Nucleus accumbens (tissue), 56 donors: ENCODE results near the gene RASGRF1.

Source experiments
- DNase-seq, 56 donors: peaks; one replicate each; lab custom pipeline; 2025; lab: John Stamatoyannopoulos, UW

RASGRF1 gene

GRCh38 chr15:79067969-79068368, 22.6 kb downstream of the RASGRF1 start:
- no peak for DNase-seq

- DNase-seq, result no peak
These were observed 23.3 kb downstream of the RASGRF1 start for GRCh38 chr15:79067072-79067833.

DNA sequence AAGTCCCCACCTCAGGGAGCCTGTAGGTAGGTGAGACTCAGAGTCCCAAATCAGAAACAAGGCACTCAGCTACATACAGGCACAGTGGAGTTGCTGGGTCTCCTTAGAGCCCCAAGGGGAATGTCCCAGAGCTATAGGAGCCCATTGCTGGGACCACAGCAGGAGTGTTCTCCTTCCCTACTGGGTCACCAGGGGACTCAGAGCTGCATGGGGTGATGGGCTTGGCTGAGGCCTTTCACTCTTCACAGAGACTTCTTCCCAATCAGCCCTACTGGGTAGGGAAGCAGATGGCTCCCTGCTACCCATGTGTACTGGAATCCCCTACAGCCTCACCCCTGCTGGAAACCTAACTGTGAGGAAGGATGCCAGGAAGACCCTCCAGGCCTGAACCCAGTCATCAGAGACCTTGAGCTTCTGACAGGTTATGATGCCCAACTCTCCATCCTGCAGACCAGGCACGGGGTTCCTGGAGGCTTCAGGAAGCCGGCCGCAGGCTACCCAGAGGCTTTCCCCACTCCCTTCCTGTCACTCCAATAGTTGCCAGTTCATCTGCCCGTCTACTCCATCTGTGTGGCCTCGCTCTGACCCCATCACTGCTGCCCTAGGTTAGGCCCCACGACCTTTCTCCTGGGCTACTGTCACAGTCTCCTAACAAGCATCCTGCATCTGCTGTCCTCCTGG, 24.0 kb downstream of the RASGRF1 start:
- no peak for DNase-seq

GRCh38 chr15:79065706-79066376, 24.7 kb downstream of the RASGRF1 start:
- DNase-seq, result peak in 17 of 56 donors; percentile 7 to 50 (median 25)

GRCh38 chr15:79065361-79065705, 25.2 kb downstream of the RASGRF1 start:
- no peak for DNase-seq

GRCh38 chr15:79064496-79064895, 26.1 kb downstream of the RASGRF1 start:
- peak in 4 of 56 donors; percentile 3 to 24 (median 18) for DNase-seq

- no peak for DNase-seq
These were observed 30.4 kb downstream of the RASGRF1 start for GRCh38 chr15:79060175-79060574.

DNA sequence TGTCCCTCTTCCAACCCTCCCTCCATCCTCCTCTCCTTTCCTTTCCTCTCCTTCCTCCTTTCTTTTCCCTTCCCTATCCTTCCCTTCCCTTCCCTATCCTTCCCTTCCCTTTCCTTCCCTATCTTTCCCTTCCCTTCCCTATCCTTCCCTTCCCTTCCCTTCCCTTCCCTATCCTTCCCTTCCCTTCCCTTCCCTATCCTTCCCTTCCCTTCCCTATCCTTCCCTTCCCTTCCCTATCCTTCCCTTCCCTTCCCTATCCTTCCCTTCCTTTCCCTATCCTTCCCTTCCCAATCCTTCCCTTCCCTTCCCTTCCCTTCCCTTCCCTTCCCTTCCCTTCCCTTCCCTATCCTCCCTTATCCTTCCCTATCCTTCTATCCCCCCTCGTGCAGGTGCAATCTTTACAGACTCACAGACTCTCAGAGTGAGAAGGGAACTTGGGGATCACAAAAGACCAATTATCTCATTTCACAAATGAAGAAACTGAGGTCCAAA, 31.5 kb downstream of the RASGRF1 start:
- no peak for DNase-seq

DNA sequence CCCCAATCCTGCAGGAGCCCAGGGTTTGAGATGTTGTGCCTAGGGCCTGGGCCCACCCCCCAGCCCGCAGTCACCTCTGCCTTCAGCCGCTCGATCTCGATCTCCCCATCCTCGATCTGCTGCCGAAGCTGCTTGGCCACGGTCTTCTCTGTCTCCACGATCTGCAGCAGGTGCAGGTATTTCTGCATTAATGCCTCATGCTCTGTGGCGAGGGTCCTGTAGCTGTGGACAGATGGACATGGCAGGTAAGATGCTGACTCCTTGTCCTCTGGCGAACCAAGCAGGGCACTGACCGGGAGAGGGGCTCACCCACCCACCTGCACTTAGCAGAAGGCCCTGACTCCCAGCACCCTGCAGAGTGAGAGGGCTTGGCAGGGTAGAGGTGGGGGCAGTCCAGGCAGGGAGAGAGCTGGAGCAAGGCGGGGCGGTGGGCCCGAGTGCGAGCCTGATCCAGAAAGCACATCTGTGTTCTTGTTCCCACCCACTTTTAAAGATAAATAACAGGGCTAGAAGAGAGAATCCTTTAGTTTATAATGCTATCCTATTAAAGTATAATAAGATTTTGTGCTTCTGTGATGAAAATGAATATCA, 32.2 kb downstream of the RASGRF1 start:
- no peak for DNase-seq

GRCh38 chr15:79057050-79057449, 33.5 kb downstream of the RASGRF1 start:
- no peak for DNase-seq

DNA sequence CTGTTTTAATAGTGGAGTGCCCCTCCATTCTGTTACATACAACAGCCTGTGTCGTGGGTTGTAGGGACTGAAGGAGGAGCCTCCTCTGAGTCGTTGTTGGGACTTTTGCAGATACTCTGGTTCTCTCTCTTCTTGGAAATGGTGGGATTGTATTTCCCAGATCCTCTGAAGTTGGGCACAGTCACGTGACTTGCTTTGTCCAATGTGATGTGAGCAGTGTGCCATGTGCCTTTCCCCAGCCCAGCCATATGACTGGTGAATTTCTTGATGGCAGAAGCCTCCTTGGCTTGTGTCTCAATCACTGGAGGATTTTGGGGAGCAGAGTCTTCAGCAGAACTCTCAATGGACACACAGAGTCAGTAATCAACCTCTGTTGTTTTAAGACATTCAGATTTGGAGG, 36.2 kb downstream of the RASGRF1 start:
- DNase-seq, result no peak

- no peak for DNase-seq
These were observed 36.7 kb downstream of the RASGRF1 start for GRCh38 chr15:79053894-79054293.

DNA sequence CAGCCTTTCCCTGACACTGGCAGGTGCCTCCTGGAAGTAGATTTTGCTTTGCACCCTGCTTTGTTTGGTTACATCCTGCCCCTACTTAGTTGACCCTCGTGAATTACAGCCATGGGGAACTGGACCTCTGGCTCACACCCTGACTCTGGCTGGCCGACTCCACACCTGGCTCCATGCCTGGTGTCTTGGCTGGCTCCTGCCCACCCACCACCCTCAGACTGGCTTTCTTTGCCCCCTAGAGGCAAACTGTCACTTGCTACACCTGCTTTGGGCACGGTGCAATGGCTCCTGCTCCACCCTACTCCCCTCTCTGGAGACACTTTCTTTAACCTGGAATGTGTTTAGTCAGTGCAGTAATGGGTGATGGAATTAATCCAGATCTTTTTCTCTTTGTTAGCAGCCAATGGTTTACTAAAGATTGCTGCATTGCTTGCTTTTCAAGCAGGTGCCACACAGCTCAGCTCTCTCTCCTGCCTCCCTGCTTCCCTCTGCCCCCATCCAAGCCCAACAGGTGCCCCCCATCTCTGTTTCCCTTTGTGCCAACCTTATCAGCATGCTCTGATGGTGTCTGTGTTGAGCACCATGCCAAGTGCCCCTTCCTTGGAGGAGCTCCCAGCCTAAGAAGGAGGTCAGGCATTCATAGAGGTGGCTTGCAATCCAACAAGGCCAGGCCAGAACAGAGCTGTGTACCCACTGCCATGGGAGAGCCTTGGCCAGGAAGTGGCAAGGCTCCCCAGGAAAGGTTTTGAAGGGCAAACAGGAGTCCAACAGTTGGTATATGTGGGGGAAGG, 38.4 kb downstream of the RASGRF1 start:
- DNase-seq, result peak in 17 of 56 donors; percentile 2 to 67 (median 36)

GRCh38 chr15:79051029-79051428, 39.6 kb downstream of the RASGRF1 start:
- peak in 5 of 56 donors; percentile 1 to 29 (median 23) for DNase-seq

DNA sequence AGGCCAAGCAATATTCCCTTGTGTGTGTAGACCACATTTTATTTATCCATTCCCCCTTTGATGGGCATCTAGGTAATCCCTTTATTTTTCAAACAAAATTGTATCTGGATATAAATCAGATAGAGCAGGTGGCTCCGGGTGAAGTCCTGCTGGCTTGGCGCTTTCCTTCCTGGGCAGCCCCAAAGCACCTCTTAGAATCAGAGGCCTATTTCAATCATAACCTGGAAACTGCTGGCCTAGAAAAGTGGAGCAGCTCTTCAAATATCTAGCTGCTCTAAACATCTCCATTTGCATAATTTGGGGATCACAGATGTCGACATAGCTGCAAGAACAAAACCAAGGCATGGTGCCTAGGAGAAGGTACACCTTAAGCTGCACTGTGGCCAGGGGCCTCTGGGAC, 40.2 kb downstream of the RASGRF1 start:
- no peak for DNase-seq

- DNase-seq, result no peak
These were observed 41.2 kb downstream of the RASGRF1 start for GRCh38 chr15:79049416-79049815.

DNA sequence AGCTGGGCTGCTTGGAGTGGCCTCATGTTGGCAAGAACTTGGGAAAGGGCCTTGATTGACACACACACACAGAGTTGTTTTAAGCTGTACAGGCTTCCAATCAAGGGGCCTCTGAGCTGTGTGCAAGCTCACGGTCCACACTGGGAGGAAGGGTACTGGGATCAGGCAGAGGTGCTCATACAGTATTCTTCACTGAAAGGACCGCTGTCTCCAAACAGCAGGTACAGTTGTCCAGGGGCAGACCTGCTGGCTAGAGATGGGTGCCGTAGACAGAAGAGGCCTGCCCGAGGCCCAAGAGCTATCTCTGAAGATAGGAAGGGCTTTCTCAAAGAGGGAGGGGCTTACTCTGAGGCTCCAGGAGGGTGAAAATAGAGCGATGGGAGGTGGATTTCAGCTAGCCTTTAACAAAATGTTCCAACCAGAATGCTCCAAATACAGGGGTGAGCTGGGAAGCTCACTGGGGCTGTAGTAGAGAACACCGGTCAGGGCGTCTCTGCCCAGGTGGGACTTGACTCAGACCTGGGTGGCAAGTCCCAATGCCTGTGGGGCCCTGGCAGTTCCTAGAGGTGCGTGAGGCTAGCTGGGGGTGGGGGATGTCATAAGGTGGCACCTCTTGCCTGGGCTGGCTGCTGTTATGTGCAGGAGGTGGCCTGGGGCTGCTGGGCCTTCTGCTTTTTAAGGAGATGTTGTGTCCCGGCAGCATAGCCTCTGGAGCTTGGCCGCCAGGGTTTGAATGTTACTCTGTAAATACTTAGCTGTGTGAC, 42.7 kb downstream of the RASGRF1 start:
- no peak for DNase-seq

DNA sequence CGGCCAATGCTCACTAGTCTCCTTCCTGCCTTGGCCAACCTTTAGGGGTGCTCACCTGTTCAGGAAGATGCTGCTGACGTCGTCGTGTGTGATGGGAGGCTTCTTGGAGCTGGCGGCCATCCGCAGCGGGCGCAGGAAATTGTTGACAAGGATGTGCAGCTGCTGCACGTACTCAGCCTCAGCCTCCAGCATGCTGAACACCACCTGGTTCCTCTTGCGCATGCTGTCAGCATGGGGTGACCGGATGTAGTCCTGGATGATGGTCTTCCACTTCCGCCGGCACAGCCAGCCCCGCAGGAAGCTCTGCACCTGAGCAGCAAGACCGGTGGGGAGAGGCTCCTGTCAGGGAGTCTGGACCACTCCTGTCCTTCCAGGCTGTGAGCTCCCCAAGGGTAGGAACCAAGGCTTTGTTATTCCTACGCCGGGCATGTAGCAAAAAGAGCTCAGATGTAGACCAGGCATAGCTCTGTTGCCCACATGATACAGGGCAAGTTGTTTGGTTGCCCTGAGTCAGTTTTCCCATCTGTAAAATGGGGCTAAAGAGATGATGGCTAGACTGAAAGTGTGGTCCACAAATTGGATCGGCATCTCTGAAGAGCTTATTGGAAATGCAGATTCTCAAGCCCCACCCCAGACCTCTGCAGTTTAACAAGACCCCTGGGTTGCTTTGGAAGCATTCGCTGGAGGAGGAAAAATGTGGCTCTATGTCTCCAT, 43.7 kb downstream of the RASGRF1 start:
- no peak for DNase-seq

GRCh38 chr15:79045041-79045440, 45.5 kb downstream of the RASGRF1 start:
- DNase-seq, result no peak
